NB4 (cell line): ENCODE results near the gene DIS3L2.

Experiments used
- DNase-seq: peaks from one replicate; pipeline ENCODE4 v3.0.0; 2010; ENCODE audit warnings: low read depth
- H3K4me3 ChIP-seq: one replicate; pipeline ENCODE4 v1.5.1; 2011; ENCODE audit warnings: mild to moderate bottlenecking, low read depth, low read length, moderate library complexity
- CTCF ChIP-seq: IDR thresholded peaks from one replicate; pipeline ENCODE4 v1.5.1; 2012; ENCODE audit warnings: low read depth, low read length
- MAX ChIP-seq: IDR thresholded peaks from 2 replicates; pipeline ENCODE4 v1.6.1; 2011; ENCODE audit warnings: low read depth, low read length
- MYC ChIP-seq: IDR thresholded peaks from 2 replicates; pipeline ENCODE4 v1.6.1; 2011; ENCODE audit warnings: low read depth, low read length
- POLR2A ChIP-seq: IDR thresholded peaks from 2 replicates; pipeline ENCODE4 v1.6.1; 2011; ENCODE audit warnings: mild to moderate bottlenecking; ENCODE audit not compliant: insufficient read length; ENCODE audit errors: extremely low read depth

Gene DIS3L2

DNA sequence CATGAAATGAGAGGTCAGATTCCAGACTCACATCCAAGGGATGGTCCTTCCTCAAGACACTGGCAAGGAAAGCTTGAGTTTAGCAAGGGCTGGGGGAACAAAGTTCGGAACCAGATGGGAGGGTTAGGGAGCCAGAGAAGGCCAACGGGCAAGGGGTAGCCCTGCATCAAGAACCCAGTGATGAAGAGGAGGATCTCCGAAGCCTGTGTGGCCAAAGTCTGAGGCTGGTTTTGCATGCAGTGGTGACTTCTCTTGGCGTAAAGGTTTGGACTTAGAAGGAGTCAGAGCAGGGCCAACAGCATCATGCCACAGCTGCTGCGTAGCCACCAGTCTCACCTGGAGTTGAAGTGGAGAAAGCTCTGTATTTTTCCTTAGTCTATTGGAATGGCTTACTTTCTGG, 293.5 kb downstream of the DIS3L2 start:
- no peak overlapping the region for H3K4me3 ChIP-seq
- no peak for DNase-seq
- TF ChIP-seq MYC = no peak
- no peak for TF ChIP-seq CTCF
- no peak for TF ChIP-seq MAX
- no peak for TF ChIP-seq POLR2A

DNA sequence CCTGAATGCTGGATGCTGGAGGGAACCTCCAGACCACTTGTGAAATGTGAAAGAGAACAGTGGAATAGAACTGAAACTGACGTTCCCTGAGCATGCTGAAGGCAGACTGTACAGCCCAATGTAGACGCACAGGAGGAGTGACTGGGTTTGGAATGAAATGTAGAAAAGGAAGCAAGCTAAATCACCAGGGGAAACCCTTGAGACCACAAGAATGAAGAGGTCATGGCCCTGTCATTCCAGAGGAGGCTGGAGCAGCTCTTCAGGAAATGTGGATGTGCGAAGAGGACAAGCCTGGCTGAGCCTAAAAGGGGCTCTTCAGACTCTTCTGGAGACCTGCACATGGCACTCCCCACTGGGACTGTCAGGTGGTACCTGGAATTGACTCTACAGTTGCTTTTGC, 298.6 kb downstream of the DIS3L2 start:
- no peak for TF ChIP-seq POLR2A
- TF ChIP-seq MYC = no peak
- no peak for TF ChIP-seq CTCF
- no peak for TF ChIP-seq MAX
- peak; percentile 8 for DNase-seq

DNA sequence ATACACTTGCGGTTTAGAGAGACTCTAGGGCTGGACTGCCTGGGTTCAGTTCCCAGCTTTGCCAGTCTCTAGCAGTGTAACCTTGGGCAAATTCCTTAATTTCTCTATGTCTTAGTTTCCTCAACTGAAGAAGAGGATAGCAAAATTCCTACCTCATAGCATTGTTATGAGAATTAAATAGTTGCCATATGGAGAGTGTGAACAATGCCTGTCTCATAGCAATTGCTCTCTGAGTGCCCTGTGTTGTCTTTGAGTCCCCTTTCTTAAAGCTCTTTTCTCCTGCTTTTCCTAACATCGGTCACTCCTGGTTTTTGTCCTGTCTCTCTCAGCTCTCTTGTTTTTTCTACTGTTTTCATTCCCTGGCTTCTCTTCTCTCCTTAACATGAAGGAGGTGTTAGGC, 300.3 kb downstream of the DIS3L2 start:
- no peak overlapping the region for H3K4me3 ChIP-seq
- DNase-seq = no peak
- TF ChIP-seq MYC (no peak), MAX (no peak), CTCF (no peak), POLR2A (no peak)

More for the DNA sequence above, 298.6 kb downstream of the DIS3L2 start:
- no peak overlapping the region for H3K4me3 ChIP-seq

DNA sequence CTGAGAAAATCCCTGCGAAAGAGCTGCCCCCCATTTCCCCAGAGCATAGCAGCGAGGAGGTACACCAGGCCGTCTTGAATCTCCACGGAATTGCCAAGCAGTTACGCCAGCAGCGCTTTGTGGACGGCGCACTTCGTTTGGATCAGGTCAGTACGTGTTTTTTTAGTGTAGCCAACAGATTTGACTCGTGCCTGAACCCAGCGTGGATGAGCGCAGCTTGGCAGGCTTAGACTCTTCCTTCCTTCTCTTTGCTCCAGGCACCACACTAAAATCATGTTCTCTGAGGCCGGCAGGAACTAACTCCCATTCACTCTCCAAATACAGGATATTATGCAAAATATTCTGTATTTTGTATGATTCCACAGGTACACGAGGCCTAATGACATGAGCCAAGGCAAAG, 301.8 kb downstream of the DIS3L2 start:
- TF ChIP-seq POLR2A = no peak
- no peak for TF ChIP-seq CTCF
- TF ChIP-seq MYC = no peak
- TF ChIP-seq MAX = no peak
- no peak for DNase-seq

GRCh38 chr2:232264081-232264480, 302.6 kb downstream of the DIS3L2 start:
- no peak for DNase-seq
- TF ChIP-seq MYC (no peak), MAX (no peak), POLR2A (no peak), CTCF (no peak)
- H3K4me3 ChIP-seq = no peak overlapping the region

More for the DNA sequence above, 301.8 kb downstream of the DIS3L2 start:
- H3K4me3 ChIP-seq = no peak overlapping the region

- TF ChIP-seq POLR2A (no peak), CTCF (no peak), MAX (no peak), MYC (no peak)
These were observed 303.8 kb downstream of the DIS3L2 start for GRCh38 chr2:232265329-232265728.

More at GRCh38 chr2:232265329-232265728, 303.8 kb downstream of the DIS3L2 start:
- no peak for DNase-seq
- no peak overlapping the region for H3K4me3 ChIP-seq
